HG02571 (cell line): ENCODE results near the gene TIMP4.

Source experiments
- ATAC-seq: cut with Tn5 transposase; IDR thresholded peaks from one replicate; pipeline ENCODE4 v1.9.1; 2021; ENCODE audit warnings: mild to moderate bottlenecking, moderate library complexity; ENCODE audit not compliant: unreplicated experiment

Gene TIMP4

GRCh38 chr3:12107071-12107713 lies 51.5 kb downstream of the TIMP4 start:
- no peak for ATAC-seq
